IPS-NIHi11 (cell line): ENCODE measurements around the gene UNC5A.
"Not testable (repeated sequence)": the region's sequence is repeated elsewhere in the genome, so short reads cannot be mapped to it uniquely, and the experiment has no call there.

Source experiments
- DNase-seq: peaks from one replicate; pipeline ENCODE4 v3.0.0; 2012; ENCODE audit warnings: mixed read lengths, low spot score

Gene UNC5A

GRCh38 chr5:176863765-176864098 is 53.4 kb downstream of the UNC5A start:
- no peak for DNase-seq

- DNase-seq, result no peak
These were observed 54.4 kb downstream of the UNC5A start for GRCh38 chr5:176864755-176865154.

GRCh38 chr5:176865964-176866363 is 55.6 kb downstream of the UNC5A start:
- no peak for DNase-seq

GRCh38 chr5:176866707-176867310 is 56.5 kb downstream of the UNC5A start:
- DNase-seq, result peak; percentile 61

- no peak for DNase-seq
These were observed 57.8 kb downstream of the UNC5A start for GRCh38 chr5:176868126-176868525.

- no peak for DNase-seq
These were observed 58.4 kb downstream of the UNC5A start for GRCh38 chr5:176868731-176869130.

- no peak for DNase-seq
These were observed 59.2 kb downstream of the UNC5A start for GRCh38 chr5:176869501-176870109.

GRCh38 chr5:176870110-176870591 is 59.8 kb downstream of the UNC5A start:
- peak; percentile 91 for DNase-seq

- DNase-seq, result not testable (repeated sequence)
These were observed 60.3 kb downstream of the UNC5A start for GRCh38 chr5:176870644-176871043.

- not testable (repeated sequence) for DNase-seq
These were observed 62.2 kb downstream of the UNC5A start for GRCh38 chr5:176872586-176872985.

GRCh38 chr5:176873011-176873410 is 62.7 kb downstream of the UNC5A start:
- not testable (repeated sequence) for DNase-seq

GRCh38 chr5:176873541-176874172 is 63.3 kb downstream of the UNC5A start:
- no peak for DNase-seq

GRCh38 chr5:176874198-176874780 is 63.9 kb downstream of the UNC5A start:
- DNase-seq, result no peak

- no peak for DNase-seq
These were observed 64.7 kb downstream of the UNC5A start for GRCh38 chr5:176875014-176875550.

GRCh38 chr5:176875783-176876505 is 65.6 kb downstream of the UNC5A start:
- DNase-seq, result no peak

GRCh38 chr5:176876506-176877431 is 66.4 kb downstream of the UNC5A start:
- DNase-seq, result no peak

GRCh38 chr5:176877793-176878331 is 67.5 kb downstream of the UNC5A start:
- no peak for DNase-seq

- DNase-seq, result no peak
These were observed 68.1 kb downstream of the UNC5A start for GRCh38 chr5:176878463-176878862.

- DNase-seq, result no peak
These were observed 68.7 kb downstream of the UNC5A start for GRCh38 chr5:176878906-176879662.
